B cell (primary cell): ENCODE data around the gene ALDOA. TPM values are rescaled to one million over a fixed set of nuclear protein-coding genes. Genes with fewer than 3 reads are reported as not detected.

Experiments used
- ATAC-seq: fragments of 200-7000 bp; cut with Tn5 transposase; one replicate; pipeline ENCODE4 v1.10.0; 2021; ENCODE audit warnings: low read depth, mild to moderate bottlenecking, moderate number of reproducible peaks, moderate library complexity
- CTCF ChIA-PET: fragments of 350-600 bp; sonication (Branson Sonifier 250); formaldehyde crosslinking; loops from one replicate; lab custom pipeline; 2021; ENCODE audit warnings: antibody characterized with exemption, inconsistent platforms; lab: Charles Lee
- POLR2A ChIA-PET: fragments of 350-600 bp; sonication (Branson Sonifier 250); formaldehyde crosslinking; loops from one replicate; lab custom pipeline; 2021; ENCODE audit warnings: antibody characterized with exemption; lab: Charles Lee
- DNase-seq: peaks from one replicate; pipeline ENCODE4 v3.0.0; 2013
- H2AFZ ChIP-seq: 2 replicates; pipeline ENCODE4 v1.6.1; 2012; ENCODE audit warnings: mild to moderate bottlenecking, low read depth, low read length; ENCODE audit not compliant: insufficient read depth, poor library complexity, severe bottlenecking
- H3K27ac ChIP-seq, 2 donors: 1 replicate in 1 of 2; 2 replicates in 1 of 2; pipeline ENCODE4 v1.5.1; 2012 to 2013; ENCODE audit warnings: low read length in 2 of 2, mild to moderate bottlenecking in 2 of 2, moderate library complexity in 1 of 2
- H3K27me3 ChIP-seq, 4 experiments: fragments of 200-600 bp in 1 of 4; sonication (generic) in 1 of 4; replicated peaks in 1 of 4; 1 replicate in 2 of 4; 2 replicates in 2 of 4; pipeline versions ENCODE4 v1.6.1 to v1.7.0; 2013 to 2016; ENCODE audit warnings: low read length in 3 of 4, mild to moderate bottlenecking in 2 of 4, mixed read lengths in 1 of 4, moderate library complexity in 1 of 4; ENCODE audit not compliant: insufficient read depth in 4 of 4, control insufficient read depth in 3 of 4; ENCODE audit errors: control extremely low read depth in 1 of 4
- H3K36me3 ChIP-seq, 2 experiments: replicated peaks in 1 of 2; 1 replicate in 1 of 2; 2 replicates in 1 of 2; pipeline versions ENCODE4 v1.6.1 to v1.7.1; 2013; ENCODE audit warnings: low read length in 1 of 2; ENCODE audit not compliant: insufficient read depth in 2 of 2, control insufficient read depth in 1 of 2; ENCODE audit errors: control extremely low read depth in 1 of 2, extremely low read depth in 1 of 2
- H3K4me1 ChIP-seq, 2 donors: fragments of 200-600 bp in 1 of 2; sonication (generic) in 1 of 2; 1 replicate in 1 of 2; 2 replicates in 1 of 2; pipeline versions ENCODE4 v1.5.1 to v1.6.1; 2013 to 2017; ENCODE audit warnings: low read length in 2 of 2; ENCODE audit not compliant: control insufficient read depth in 2 of 2, insufficient read depth in 2 of 2
- H3K4me2 ChIP-seq: replicated peaks from 2 replicates; pipeline ENCODE3; 2012; ENCODE audit warnings: mild to moderate bottlenecking, low read depth, low read length; ENCODE audit not compliant: poor library complexity, severe bottlenecking
- H3K4me3 ChIP-seq, 5 experiments: fragments of 200-600 bp in 1 of 5; sonication (generic) in 1 of 5; 1 replicate in 3 of 5; 2 replicates in 2 of 5; pipeline versions ENCODE4 v1.5.1 to v1.7.0; 2011 to 2016; ENCODE audit warnings: low read length in 4 of 5, mild to moderate bottlenecking in 4 of 5, low read depth in 2 of 5, control low read depth in 1 of 5, moderate library complexity in 1 of 5; ENCODE audit not compliant: insufficient read depth in 1 of 5; ENCODE audit errors: control extremely low read depth in 1 of 5, extremely low read depth in 1 of 5
- H3K79me2 ChIP-seq: fragments of 200-600 bp; sonication (generic); one replicate; pipeline ENCODE4 v1.6.0; 2016; ENCODE audit warnings: low read length; ENCODE audit not compliant: control insufficient read depth, insufficient read depth
- H3K9ac ChIP-seq: fragments of 200-600 bp; sonication (generic); 2 replicates; pipeline ENCODE4 v1.6.1; 2017; ENCODE audit warnings: mild to moderate bottlenecking, low read length, moderate library complexity
- H3K9me3 ChIP-seq, 3 donors: one replicate each; pipeline versions ENCODE4 v1.6.1 to v1.7.1; 2013; ENCODE audit warnings: low read length in 2 of 3; ENCODE audit not compliant: control insufficient read depth in 2 of 3, insufficient read depth in 1 of 3; ENCODE audit errors: control extremely low read depth in 1 of 3
- H4K20me1 ChIP-seq: 2 replicates; pipeline ENCODE4 v1.6.0; 2012; ENCODE audit warnings: mild to moderate bottlenecking, low read length; ENCODE audit not compliant: insufficient read depth, control insufficient read depth, poor library complexity, severe bottlenecking
- H3K27ac Mint-ChIP-seq: one replicate; pipeline ENCODE4 v1.8.0; 2021; ENCODE audit warnings: mixed read lengths
- H3K27me3 Mint-ChIP-seq: one replicate; pipeline ENCODE4 v1.8.0; 2021; ENCODE audit warnings: mixed read lengths
- H3K4me1 Mint-ChIP-seq: one replicate; pipeline ENCODE4 v1.8.0; 2021; ENCODE audit warnings: mixed read lengths
- H3K4me3 Mint-ChIP-seq: one replicate; pipeline ENCODE4 v1.8.0; 2021; ENCODE audit warnings: mixed read lengths
- H3K9me3 Mint-ChIP-seq: one replicate; pipeline ENCODE4 v1.8.0; 2022; ENCODE audit warnings: mixed read lengths; ENCODE audit not compliant: insufficient read depth
- EZH2 ChIP-seq: IDR thresholded peaks from 2 replicates; pipeline ENCODE4 v1.6.1; 2012; ENCODE audit warnings: borderline replicate concordance, low read depth, mild to moderate bottlenecking, moderate library complexity, low read length; ENCODE audit not compliant: insufficient read depth, poor library complexity, severe bottlenecking
- WGBS: methylation state at CpG from one replicate; pipeline ENCODE4 v1.1.5; 2013; ENCODE audit warnings: missing lambda C conversion rate; ENCODE audit not compliant: insufficient coverage; 5-methylcytosine and 5-hydroxymethylcytosine counted together
- intact Hi-C: fragments of 100-400 bp; cut with micrococcal nuclease; formaldehyde crosslinking; loops from one replicate; pipeline ENCODE4 v1.10.0; 2022
- polyA plus RNA-seq: library from polyadenylated mRNA; depleted of rRNA; stranded (reverse); fragments of >200 nt; gene quantifications from 2 replicates; pipeline ENCODE4 v1.2.3, GENCODE V29; 2012
- total RNA-seq, 2 donors: library from RNA; stranded (reverse); fragments of 120-200 nt in 1 of 2; gene quantifications; 1 replicate in 1 of 2; 2 replicates in 1 of 2; pipeline versions ENCODE4 v1.2.3 to v1.2.4, GENCODE V29; 2013 to 2022
- TF ChIP-seq, protein P1 (sequence below): fragments of 200-600 bp; IDR thresholded peaks from one replicate; pipeline ENCODE4 v1.8.0; 2022; ENCODE audit warnings: antibody characterized with exemption, mild to moderate bottlenecking

The ALDOA gene
- total and polyA plus RNA-seq, 2 donors (not counting 1 experiment from before 2014, with no cell fraction given): 329 to 343 TPM

DNA sequence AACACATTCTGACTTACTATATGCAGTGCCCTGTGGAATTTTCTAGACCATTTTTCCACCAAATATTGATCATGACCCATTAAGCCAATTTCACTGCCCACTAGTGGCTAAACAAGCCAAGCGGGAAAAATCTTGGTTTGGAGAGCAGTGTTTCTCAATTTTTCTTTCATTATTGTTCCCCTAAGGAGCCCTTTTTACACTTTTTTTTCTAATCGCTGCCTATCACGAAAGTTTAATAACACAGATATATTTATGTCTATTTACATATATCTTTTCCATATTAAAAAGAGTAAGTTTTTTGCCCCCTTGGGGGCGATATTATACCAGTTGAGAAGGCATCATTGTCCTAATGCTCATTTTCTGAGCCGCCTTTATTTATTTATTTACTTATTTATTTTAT is 23.7 kb upstream of the ALDOA start:
- Histone ChIP-seq H3K4me3 (no peak overlapping the region), H3K79me2 (no peaks in the 10 kb centered on the region), H3K27me3 (peaks cover 0 to 5% (median 0%) of the 10 kb centered on the region in 4 experiments), H3K36me3 (no peaks in the 10 kb centered on the region), H3K9ac (no peak overlapping the region), H3K4me1 (peaks cover 4 to 5% of the 10 kb centered on the region in 2 donors), H3K9me3 (no peaks in the 10 kb centered on the region), H2AFZ (no peak overlapping the region), H4K20me1 (no peaks in the 10 kb centered on the region), H3K4me2 (no peak overlapping the region), H3K27ac (no peak overlapping the region)
- Mint-ChIP-seq H3K9me3 (no peaks in the 10 kb centered on the region), H3K27me3 (peaks cover 11% of the 10 kb centered on the region), H3K4me3 (no peak overlapping the region), H3K27ac (no peak overlapping the region), H3K4me1 (peaks cover 4% of the 10 kb centered on the region)
- ATAC-seq: no peak
- intact Hi-C loops: loop anchor here (5.0 kb wide), 1 partner anchor 585 kb away; no protein-coding TSS in a partner anchor
- POLR2A ChIA-PET: no interaction called here
- DNase-seq: no peak
- CTCF ChIA-PET: interaction anchor here (0.7 to 1.8 kb wide), 3 partner anchors 101 to 399 kb away, joined by 3 to 4 read pairs (median 3); no protein-coding TSS in a partner anchor
- TF ChIP-seq, protein P1, sequence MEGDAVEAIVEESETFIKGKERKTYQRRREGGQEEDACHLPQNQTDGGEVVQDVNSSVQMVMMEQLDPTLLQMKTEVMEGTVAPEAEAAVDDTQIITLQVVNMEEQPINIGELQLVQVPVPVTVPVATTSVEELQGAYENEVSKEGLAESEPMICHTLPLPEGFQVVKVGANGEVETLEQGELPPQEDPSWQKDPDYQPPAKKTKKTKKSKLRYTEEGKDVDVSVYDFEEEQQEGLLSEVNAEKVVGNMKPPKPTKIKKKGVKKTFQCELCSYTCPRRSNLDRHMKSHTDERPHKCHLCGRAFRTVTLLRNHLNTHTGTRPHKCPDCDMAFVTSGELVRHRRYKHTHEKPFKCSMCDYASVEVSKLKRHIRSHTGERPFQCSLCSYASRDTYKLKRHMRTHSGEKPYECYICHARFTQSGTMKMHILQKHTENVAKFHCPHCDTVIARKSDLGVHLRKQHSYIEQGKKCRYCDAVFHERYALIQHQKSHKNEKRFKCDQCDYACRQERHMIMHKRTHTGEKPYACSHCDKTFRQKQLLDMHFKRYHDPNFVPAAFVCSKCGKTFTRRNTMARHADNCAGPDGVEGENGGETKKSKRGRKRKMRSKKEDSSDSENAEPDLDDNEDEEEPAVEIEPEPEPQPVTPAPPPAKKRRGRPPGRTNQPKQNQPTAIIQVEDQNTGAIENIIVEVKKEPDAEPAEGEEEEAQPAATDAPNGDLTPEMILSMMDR: peak; percentile 39
- TF ChIP-seq EZH2: no peak
- WGBS: no CpG with 5 or more reads among the region's 5 CpGs

DNA sequence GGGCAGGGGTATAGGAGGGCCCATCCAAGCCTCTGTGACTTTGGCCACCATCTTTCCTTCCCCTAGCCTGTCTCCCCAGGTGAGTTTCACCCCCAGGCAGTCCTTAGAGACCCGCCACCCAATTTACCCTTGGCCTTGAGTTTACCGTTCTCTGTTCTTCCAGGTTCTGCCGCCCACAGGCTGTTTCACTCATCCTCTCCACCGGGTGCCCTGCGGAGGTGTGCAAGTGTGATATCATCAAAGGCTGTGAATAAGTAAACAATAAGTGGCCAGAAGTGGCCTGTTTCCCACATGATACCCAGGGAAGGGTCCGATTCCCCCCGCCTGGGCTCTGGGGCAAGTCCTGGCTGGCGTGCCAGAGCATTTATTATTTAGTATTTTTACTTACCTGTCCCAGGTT is 19.4 kb upstream of the ALDOA start:
- ATAC-seq (no peak), DNase-seq (no peak)
- Histone ChIP-seq H3K27me3 (peaks cover 0 to 5% (median 0%) of the 10 kb centered on the region in 4 experiments), H3K4me2 (no peak overlapping the region), H3K27ac (no peak overlapping the region), H3K36me3 (no peaks in the 10 kb centered on the region), H3K9me3 (no peaks in the 10 kb centered on the region), H3K4me1 (no peaks in the 10 kb centered on the region), H3K9ac (no peak overlapping the region), H3K79me2 (no peaks in the 10 kb centered on the region), H4K20me1 (no peaks in the 10 kb centered on the region), H3K4me3 (no peak overlapping the region), H2AFZ (no peak overlapping the region)
- no peak overlapping the region for H3K4me3 Mint-ChIP-seq
- H3K27me3 Mint-ChIP-seq: peaks cover 7% of the 10 kb centered on the region
- H3K9me3 Mint-ChIP-seq: no peaks in the 10 kb centered on the region
- no peak overlapping the region for H3K27ac Mint-ChIP-seq
- no peaks in the 10 kb centered on the region for H3K4me1 Mint-ChIP-seq
- WGBS: 86% methylated on average over 8 of the region's 8 CpGs
- TF ChIP-seq EZH2: no peak
- TF ChIP-seq, protein P1: no peak
- CTCF ChIA-PET: no interaction called here
- intact Hi-C loops: no loop called here
- POLR2A ChIA-PET: no interaction called here
